K562 (cell line): ENCODE measurements around the gene FBXW7.

Experiments used
- CHD1 ChIP-seq: fragments of 200-600 bp; sonication (generic); IDR thresholded peaks from one replicate; pipeline ENCODE4 v1.6.1; 2012; ENCODE audit warnings: mild to moderate bottlenecking, moderate library complexity, low read length, inconsistent platforms
- GABPB2 ChIP-seq: fragments of 250-450 bp; sonication (Bioruptor Pico); conservative IDR thresholded peaks from 2 replicates; pipeline ENCODE4 v1.5.1; 2021; ENCODE audit warnings: mild to moderate bottlenecking
- JUN ChIP-seq, 2 experiments: sonication (generic) in 1 of 2; formaldehyde crosslinking in 1 of 2; IDR thresholded peaks; 2 replicates each; pipeline versions ENCODE4 v1.6.1 to v1.8.0; 2012 to 2022; ENCODE audit warnings: borderline replicate concordance in 2 of 2, mild to moderate bottlenecking in 2 of 2, improper control_type of control experiment in 1 of 2, low read depth in 1 of 2, low read length in 1 of 2, missing genetic modification reagents in 1 of 2
- MEIS2 ChIP-seq: fragments of 450-650 bp; IDR thresholded peaks from 2 replicates; pipeline ENCODE4 v1.6.1; 2014; ENCODE audit warnings: mild to moderate bottlenecking; ENCODE audit not compliant: partially characterized antibody
- MTF1 ChIP-seq: fragments of 250-450 bp; sonication (Bioruptor Pico); IDR thresholded peaks from 2 replicates; pipeline ENCODE4 v1.9.0; 2021; ENCODE audit warnings: moderate library complexity, mild to moderate bottlenecking, inconsistent platforms, borderline replicate concordance
- POLR2AphosphoS5 ChIP-seq: IDR thresholded peaks from 2 replicates; pipeline ENCODE4 v1.6.1; 2011; ENCODE audit warnings: mild to moderate bottlenecking, low read depth, low read length, moderate library complexity; ENCODE audit not compliant: control insufficient read depth, insufficient read depth
- RBM39 ChIP-seq: fragments of 200-400 bp; formaldehyde crosslinking; optimal IDR thresholded peaks from 2 replicates; pipeline ENCODE3; 2018; ENCODE audit warnings: low read depth, low read length
- SOX6 ChIP-seq: fragments of 450-650 bp; IDR thresholded peaks from 2 replicates; pipeline ENCODE4 v1.6.1; 2014; ENCODE audit warnings: mild to moderate bottlenecking
- ZNF354B ChIP-seq: fragments of 250-450 bp; sonication (Bioruptor Pico); IDR thresholded peaks from 2 replicates; pipeline ENCODE4 v1.4.0; 2020
- TF ChIP-seq, protein P1 (sequence below), 3 experiments: IDR thresholded peaks in 2 of 3; conservative IDR thresholded peaks in 1 of 3; 2 replicates each; pipeline ENCODE4 v1.5.1; 2011 to 2012; ENCODE audit warnings: low read length in 3 of 3, mild to moderate bottlenecking in 3 of 3, control low read depth in 2 of 3, improper control_type of control experiment in 1 of 3, inconsistent platforms in 1 of 3, low read depth in 1 of 3, mixed read lengths in 1 of 3, moderate library complexity in 1 of 3; ENCODE audit not compliant: insufficient read depth in 2 of 3

- no peak for TF ChIP-seq JUN (IDR thresholded peaks at IDR 0.05; ENCODE audit: borderline replicate concordance, low read depth, low read length)
- no peak for TF ChIP-seq JUN (CRISPR knock-in tag; IDR thresholded peaks at IDR 0.05; ENCODE audit: borderline replicate concordance)
- TF ChIP-seq RBM39, result no peak
- no peak for TF ChIP-seq POLR2AphosphoS5
- TF ChIP-seq MEIS2, result no peak
- TF ChIP-seq ZNF354B (CRISPR knock-in tag), result no peak
- no peak for TF ChIP-seq SOX6
- TF ChIP-seq CHD1, result no peak
- no peak for TF ChIP-seq GABPB2 (CRISPR knock-in tag)
- no peak for TF ChIP-seq MTF1 (CRISPR knock-in tag)
- TF ChIP-seq, protein P1, sequence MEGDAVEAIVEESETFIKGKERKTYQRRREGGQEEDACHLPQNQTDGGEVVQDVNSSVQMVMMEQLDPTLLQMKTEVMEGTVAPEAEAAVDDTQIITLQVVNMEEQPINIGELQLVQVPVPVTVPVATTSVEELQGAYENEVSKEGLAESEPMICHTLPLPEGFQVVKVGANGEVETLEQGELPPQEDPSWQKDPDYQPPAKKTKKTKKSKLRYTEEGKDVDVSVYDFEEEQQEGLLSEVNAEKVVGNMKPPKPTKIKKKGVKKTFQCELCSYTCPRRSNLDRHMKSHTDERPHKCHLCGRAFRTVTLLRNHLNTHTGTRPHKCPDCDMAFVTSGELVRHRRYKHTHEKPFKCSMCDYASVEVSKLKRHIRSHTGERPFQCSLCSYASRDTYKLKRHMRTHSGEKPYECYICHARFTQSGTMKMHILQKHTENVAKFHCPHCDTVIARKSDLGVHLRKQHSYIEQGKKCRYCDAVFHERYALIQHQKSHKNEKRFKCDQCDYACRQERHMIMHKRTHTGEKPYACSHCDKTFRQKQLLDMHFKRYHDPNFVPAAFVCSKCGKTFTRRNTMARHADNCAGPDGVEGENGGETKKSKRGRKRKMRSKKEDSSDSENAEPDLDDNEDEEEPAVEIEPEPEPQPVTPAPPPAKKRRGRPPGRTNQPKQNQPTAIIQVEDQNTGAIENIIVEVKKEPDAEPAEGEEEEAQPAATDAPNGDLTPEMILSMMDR (IDR thresholded peaks at IDR 0.05 in 2 of 3, conservative IDR thresholded peaks at IDR 0.05 in 1 of 3; ENCODE audit: insufficient read depth in 2 of 3, low read depth in 1 of 3, low read length in 3 of 3), result no peak
Measured at GRCh38 chr4:152417673-152418072, 118.2 kb downstream of the FBXW7 start.
